Body of pancreas (tissue), 4 donors: Measurements from ENCODE around the gene NR2C2AP. TPM values are rescaled to one million over a fixed set of nuclear protein-coding genes. Genes with fewer than 3 reads are reported as not detected.
"Not testable (repeated sequence)": the region's sequence is repeated elsewhere in the genome, so short reads cannot be mapped to it uniquely, and the experiment has no call there.

Experiments used
- ATAC-seq: fragments of 150-250 bp; one replicate; pipeline ENCODE4 v1.9.1; 2016
- DNase-seq, 4 donors: peaks; one replicate each; pipeline ENCODE4 v3.0.0-alpha.2; 2019
- H3K27ac ChIP-seq, 4 donors: fragments of 200-600 bp; sonication (generic); 1 replicate in 3 of 4; 2 replicates in 1 of 4; pipeline versions ENCODE4 v1.5.1 to v1.6.1; 2016 to 2019; ENCODE audit warnings: mild to moderate bottlenecking in 1 of 4, mixed read lengths in 1 of 4, moderate library complexity in 1 of 4
- H3K27me3 ChIP-seq, 2 donors: fragments of 200-600 bp; sonication (generic); one replicate each; pipeline ENCODE4 v1.6.0; 2016; ENCODE audit warnings: mild to moderate bottlenecking in 1 of 2
- H3K36me3 ChIP-seq, 2 donors: fragments of 200-600 bp; sonication (generic); replicated peaks in 1 of 2; 2 replicates each; pipeline ENCODE4 v1.5.1; 2016; ENCODE audit warnings: low read depth in 2 of 2; ENCODE audit not compliant: insufficient read depth in 1 of 2
- H3K4me1 ChIP-seq: fragments of 200-600 bp; sonication (generic); one replicate; pipeline ENCODE4 v1.6.0; 2016
- H3K4me3 ChIP-seq, 2 donors: fragments of 200-600 bp; sonication (generic); 1 replicate in 1 of 2; 2 replicates in 1 of 2; pipeline ENCODE4 v1.5.1; 2016 to 2019
- H3K9me3 ChIP-seq, 3 donors: fragments of 200-600 bp; sonication (generic); 1 replicate in 2 of 3; 2 replicates in 1 of 3; pipeline ENCODE4 v1.5.1; 2016
- POLR2A ChIP-seq, 3 donors: fragments of 450-650 bp; IDR thresholded peaks; one replicate each; pipeline ENCODE4 v1.6.1; 2016; ENCODE audit warnings: antibody characterized with exemption in 3 of 3, mild to moderate bottlenecking in 2 of 3
- WGBS, 2 donors: methylation state at CpG; one replicate each; pipeline ENCODE4 v1.1.5; 2017; 5-methylcytosine and 5-hydroxymethylcytosine counted together
- intact Hi-C: fragments of 100-400 bp; cut with DNase I; formaldehyde crosslinking; loops from one replicate; pipeline ENCODE4 v1.15.1; 2023
- total RNA-seq, 2 donors: library from RNA; depleted of rRNA; stranded (reverse); fragments of >200 nt; gene quantifications; one replicate each; pipeline ENCODE4 v1.1.0, GENCODE V29; 2016
- TF ChIP-seq, protein P1 (sequence below), 7 experiments: fragments of 450-650 bp in 4 of 7; fragments of 200-600 bp in 3 of 7; sonication (generic) in 3 of 7; IDR thresholded peaks; one replicate each; pipeline ENCODE4 v1.5.1; 2016 to 2019; ENCODE audit warnings: antibody characterized with exemption in 7 of 7

Gene NR2C2AP
- total RNA-seq, 2 donors from 2014 or later: 13.8 to 16.1 TPM

DNA sequence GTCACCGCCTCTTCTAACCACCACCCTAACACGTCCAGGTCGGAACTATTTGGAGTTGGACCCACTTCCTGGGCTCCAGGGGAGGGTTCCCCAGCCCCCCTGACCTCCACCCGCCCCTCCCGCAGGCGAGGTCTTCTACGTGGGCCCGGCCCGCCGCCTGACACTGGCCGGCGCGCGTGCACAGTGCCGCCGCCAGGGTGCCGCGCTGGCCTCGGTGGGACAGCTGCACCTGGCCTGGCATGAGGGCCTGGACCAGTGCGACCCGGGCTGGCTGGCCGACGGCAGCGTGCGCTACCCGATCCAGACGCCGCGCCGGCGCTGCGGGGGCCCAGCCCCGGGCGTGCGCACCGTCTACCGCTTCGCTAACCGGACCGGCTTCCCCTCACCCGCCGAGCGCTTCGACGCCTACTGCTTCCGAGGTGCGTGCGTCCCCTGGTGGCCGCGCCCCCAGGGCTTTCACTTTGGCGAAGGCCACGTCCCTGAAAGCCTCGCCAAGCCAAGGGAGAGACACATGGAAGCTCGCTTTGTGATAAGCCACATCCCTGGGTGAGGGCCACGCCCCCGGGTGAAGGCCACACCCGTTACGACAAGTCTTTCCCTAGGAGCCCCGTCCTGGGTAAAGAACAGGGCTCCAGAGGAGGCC lies 21.8 kb upstream of the NR2C2AP start:
- Histone ChIP-seq H3K9me3 (no peaks in the 10 kb centered on the region), H3K27ac (no peak overlapping the region), H3K4me3 (peak overlapping the region in 1 of 2 donors; percentile 6), H3K4me1 (peaks cover 15% of the 10 kb centered on the region), H3K36me3 (no peaks in the 10 kb centered on the region), H3K27me3 (no peaks in the 10 kb centered on the region)
- no peak for TF ChIP-seq POLR2A (IDR thresholded peaks at IDR 0.05)
- TF ChIP-seq, protein P1, sequence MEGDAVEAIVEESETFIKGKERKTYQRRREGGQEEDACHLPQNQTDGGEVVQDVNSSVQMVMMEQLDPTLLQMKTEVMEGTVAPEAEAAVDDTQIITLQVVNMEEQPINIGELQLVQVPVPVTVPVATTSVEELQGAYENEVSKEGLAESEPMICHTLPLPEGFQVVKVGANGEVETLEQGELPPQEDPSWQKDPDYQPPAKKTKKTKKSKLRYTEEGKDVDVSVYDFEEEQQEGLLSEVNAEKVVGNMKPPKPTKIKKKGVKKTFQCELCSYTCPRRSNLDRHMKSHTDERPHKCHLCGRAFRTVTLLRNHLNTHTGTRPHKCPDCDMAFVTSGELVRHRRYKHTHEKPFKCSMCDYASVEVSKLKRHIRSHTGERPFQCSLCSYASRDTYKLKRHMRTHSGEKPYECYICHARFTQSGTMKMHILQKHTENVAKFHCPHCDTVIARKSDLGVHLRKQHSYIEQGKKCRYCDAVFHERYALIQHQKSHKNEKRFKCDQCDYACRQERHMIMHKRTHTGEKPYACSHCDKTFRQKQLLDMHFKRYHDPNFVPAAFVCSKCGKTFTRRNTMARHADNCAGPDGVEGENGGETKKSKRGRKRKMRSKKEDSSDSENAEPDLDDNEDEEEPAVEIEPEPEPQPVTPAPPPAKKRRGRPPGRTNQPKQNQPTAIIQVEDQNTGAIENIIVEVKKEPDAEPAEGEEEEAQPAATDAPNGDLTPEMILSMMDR (IDR thresholded peaks at IDR 0.05): peak; percentile 40 to 69 (median 62)
- WGBS, 2 donors: 2 to 12% methylated on average over 6 to 30 of the region's 59 CpGs
- intact Hi-C loops: no loop called here
- DNase-seq (peak; percentile 70 to 79 (median 76)), ATAC-seq (peak; percentile 81)

GRCh38 chr19:19224150-19224851 lies 21.1 kb upstream of the NR2C2AP start:
- no peaks in the 10 kb centered on the region for H3K36me3 ChIP-seq
- WGBS, 2 donors: 70 to 75% methylated on average over 16 to 17 of the region's 17 CpGs
- TF ChIP-seq POLR2A (IDR thresholded peaks at IDR 0.05): no peak
- TF ChIP-seq, protein P1 (IDR thresholded peaks at IDR 0.05): no peak
- intact Hi-C loops: no loop called here
- no peak overlapping the region for H3K4me3 ChIP-seq
- H3K27me3 ChIP-seq: no peaks in the 10 kb centered on the region
- H3K9me3 ChIP-seq: no peaks in the 10 kb centered on the region
- peaks cover 15% of the 10 kb centered on the region for H3K4me1 ChIP-seq
- H3K27ac ChIP-seq: no peak overlapping the region
- DNase-seq: no peak
- ATAC-seq: peak; percentile 8

- H3K4me1 ChIP-seq: peaks cover 15% of the 10 kb centered on the region
- ATAC-seq: no peak
- no peak overlapping the region for H3K4me3 ChIP-seq
- no peaks in the 10 kb centered on the region for H3K36me3 ChIP-seq
- no peak for DNase-seq
- TF ChIP-seq, protein P1 (IDR thresholded peaks at IDR 0.05): no peak
- TF ChIP-seq POLR2A (IDR thresholded peaks at IDR 0.05): no peak
- intact Hi-C loops: no loop called here
- no peaks in the 10 kb centered on the region for H3K9me3 ChIP-seq
- H3K27me3 ChIP-seq: no peaks in the 10 kb centered on the region
- 57 to 66% methylated on average over 6 of the region's 6 CpGs for WGBS, 2 donors
- H3K27ac ChIP-seq: no peak overlapping the region
Measured at GRCh38 chr19:19223636-19224035, 20.4 kb upstream of the NR2C2AP start.

- Histone ChIP-seq H3K9me3 (no peaks in the 10 kb centered on the region), H3K4me3 (no peak overlapping the region), H3K27me3 (no peaks in the 10 kb centered on the region), H3K27ac (no peak overlapping the region), H3K36me3 (no peaks in the 10 kb centered on the region), H3K4me1 (peaks cover 10% of the 10 kb centered on the region)
- no peak for ATAC-seq
- TF ChIP-seq POLR2A (IDR thresholded peaks at IDR 0.05): no peak
- TF ChIP-seq, protein P1 (IDR thresholded peaks at IDR 0.05): no peak
- DNase-seq: no peak
- intact Hi-C loops: no loop called here
- 82 to 86% methylated on average over 5 of the region's 5 CpGs for WGBS, 2 donors
Measured at GRCh38 chr19:19223060-19223459, 19.8 kb upstream of the NR2C2AP start.

- H3K36me3 ChIP-seq, H3K27ac ChIP-seq, H3K27me3 ChIP-seq, intact Hi-C loops, ATAC-seq, H3K9me3 ChIP-seq, H3K4me3 ChIP-seq, H3K4me1 ChIP-seq, DNase-seq: not testable (repeated sequence)
- 63 to 75% methylated on average over 8 of the region's 8 CpGs for WGBS, 2 donors
Measured at GRCh38 chr19:19221000-19221399, 17.8 kb upstream of the NR2C2AP start.
